Chondrocyte (in vitro differentiated cells): ENCODE measurements around the gene PSMA7. TPM values are rescaled to one million over a fixed set of nuclear protein-coding genes. Genes with fewer than 3 reads are reported as not detected.

Source experiments
- DNase-seq: peaks from one replicate; pipeline ENCODE4 v3.0.0; 2021; ENCODE audit warnings: mixed read lengths, low spot score
- H3K27ac Mint-ChIP-seq: one replicate; pipeline ENCODE4 v1.8.0; 2021; ENCODE audit warnings: mild to moderate bottlenecking, moderate library complexity, mixed read lengths; ENCODE audit not compliant: unreplicated experiment
- H3K27me3 Mint-ChIP-seq: 2 replicates; pipeline ENCODE4 v1.8.0; 2021; ENCODE audit warnings: low read depth, mixed read lengths
- H3K36me3 Mint-ChIP-seq: 2 replicates; pipeline ENCODE4 v1.8.0; 2021; ENCODE audit warnings: low read depth, mixed read lengths
- H3K4me1 Mint-ChIP-seq: 2 replicates; pipeline ENCODE4 v1.8.0; 2021; ENCODE audit warnings: low read depth, mild to moderate bottlenecking, mixed read lengths
- H3K4me3 Mint-ChIP-seq: one replicate; pipeline ENCODE4 v1.8.0; 2021; ENCODE audit warnings: mild to moderate bottlenecking, moderate library complexity, mixed read lengths; ENCODE audit not compliant: unreplicated experiment
- H3K9me3 Mint-ChIP-seq: 2 replicates; pipeline ENCODE4 v1.8.0; 2021; ENCODE audit warnings: low read depth, mixed read lengths
- total RNA-seq: library from RNA; stranded (reverse); gene quantifications from 3 replicates; pipeline ENCODE4 v1.2.1, GENCODE V29; 2021
- TF ChIP-seq, protein P1 (sequence below): fragments of 200-600 bp; sonication (generic); IDR thresholded peaks from 2 replicates; pipeline ENCODE4 v1.5.0; 2021; ENCODE audit warnings: antibody characterized with exemption, mild to moderate bottlenecking, moderate library complexity

Gene PSMA7
- total RNA-seq, 1 donor from 2014 or later, result 226 TPM

DNA sequence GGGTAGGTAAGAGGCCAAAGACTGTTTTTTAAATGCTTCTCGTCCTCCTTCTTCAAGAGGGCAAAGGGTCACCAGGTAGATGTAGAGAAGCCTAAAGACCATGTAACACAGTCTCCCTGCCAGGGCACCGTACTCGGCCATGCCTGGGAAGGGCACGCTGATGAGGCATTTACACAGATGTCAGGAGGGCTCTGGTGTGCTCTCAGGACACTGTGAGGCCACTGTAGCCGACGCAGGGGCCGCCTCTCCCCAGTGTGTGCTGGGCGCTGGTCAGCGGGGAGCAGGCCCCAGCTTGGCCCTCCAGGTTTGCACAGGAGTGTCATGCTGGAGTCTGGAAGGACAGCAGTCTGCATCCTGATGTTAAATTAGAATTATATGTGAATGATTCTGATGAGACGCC is 32.5 kb upstream of the PSMA7 start:
- TF ChIP-seq, protein P1, sequence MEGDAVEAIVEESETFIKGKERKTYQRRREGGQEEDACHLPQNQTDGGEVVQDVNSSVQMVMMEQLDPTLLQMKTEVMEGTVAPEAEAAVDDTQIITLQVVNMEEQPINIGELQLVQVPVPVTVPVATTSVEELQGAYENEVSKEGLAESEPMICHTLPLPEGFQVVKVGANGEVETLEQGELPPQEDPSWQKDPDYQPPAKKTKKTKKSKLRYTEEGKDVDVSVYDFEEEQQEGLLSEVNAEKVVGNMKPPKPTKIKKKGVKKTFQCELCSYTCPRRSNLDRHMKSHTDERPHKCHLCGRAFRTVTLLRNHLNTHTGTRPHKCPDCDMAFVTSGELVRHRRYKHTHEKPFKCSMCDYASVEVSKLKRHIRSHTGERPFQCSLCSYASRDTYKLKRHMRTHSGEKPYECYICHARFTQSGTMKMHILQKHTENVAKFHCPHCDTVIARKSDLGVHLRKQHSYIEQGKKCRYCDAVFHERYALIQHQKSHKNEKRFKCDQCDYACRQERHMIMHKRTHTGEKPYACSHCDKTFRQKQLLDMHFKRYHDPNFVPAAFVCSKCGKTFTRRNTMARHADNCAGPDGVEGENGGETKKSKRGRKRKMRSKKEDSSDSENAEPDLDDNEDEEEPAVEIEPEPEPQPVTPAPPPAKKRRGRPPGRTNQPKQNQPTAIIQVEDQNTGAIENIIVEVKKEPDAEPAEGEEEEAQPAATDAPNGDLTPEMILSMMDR, result no peak
- Mint-ChIP-seq H3K36me3 (peaks cover 11% of the 10 kb centered on the region), H3K4me1 (no peaks in the 10 kb centered on the region), H3K4me3 (no peak overlapping the region), H3K9me3 (no peaks in the 10 kb centered on the region), H3K27me3 (no peaks in the 10 kb centered on the region), H3K27ac (no peak overlapping the region)
- DNase-seq, result peak; percentile 43

DNA sequence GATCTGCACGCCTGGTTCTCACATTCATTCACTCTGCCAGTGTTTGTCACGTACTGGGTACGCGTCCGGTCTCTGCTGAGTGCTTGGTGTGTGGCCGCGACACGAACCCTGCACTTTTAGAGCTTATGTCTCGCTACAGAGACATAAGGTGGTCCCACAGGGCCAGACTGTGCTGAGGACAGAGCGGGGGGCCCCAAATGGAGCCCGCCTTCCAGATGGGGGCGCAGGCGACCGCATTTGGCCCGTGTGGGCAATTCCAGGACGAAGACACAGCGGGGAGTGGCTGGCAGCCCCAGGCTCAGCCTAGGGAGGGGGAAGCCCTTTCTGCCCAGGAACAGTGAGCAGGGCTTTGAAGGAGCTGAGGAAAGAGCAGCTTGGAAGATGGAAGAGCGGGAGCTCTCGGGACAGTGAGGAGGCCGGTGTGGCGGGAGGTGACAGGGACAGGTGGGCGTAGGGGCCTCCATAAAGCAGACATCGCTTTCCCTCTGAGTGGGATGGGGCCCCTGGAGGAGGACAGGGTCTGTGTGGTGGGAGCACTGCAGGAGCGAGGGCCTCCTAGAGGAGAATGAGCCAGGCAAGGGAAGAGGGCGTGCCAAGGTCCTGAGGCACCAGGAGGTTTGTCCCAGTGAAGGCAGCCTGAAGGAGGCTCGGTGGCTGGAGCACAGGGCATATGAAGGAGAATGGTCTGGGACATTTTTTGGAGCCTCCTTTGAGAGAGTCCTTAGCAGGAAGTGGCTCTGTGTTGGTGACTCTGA is 31.9 kb upstream of the PSMA7 start:
- H3K27me3 Mint-ChIP-seq, result no peaks in the 10 kb centered on the region
- peaks cover 11% of the 10 kb centered on the region for H3K36me3 Mint-ChIP-seq
- no peak overlapping the region for H3K4me3 Mint-ChIP-seq
- no peaks in the 10 kb centered on the region for H3K4me1 Mint-ChIP-seq
- peak; percentile 75 for DNase-seq
- TF ChIP-seq, protein P1, result no peak
- no peaks in the 10 kb centered on the region for H3K9me3 Mint-ChIP-seq
- H3K27ac Mint-ChIP-seq, result no peak overlapping the region

DNA sequence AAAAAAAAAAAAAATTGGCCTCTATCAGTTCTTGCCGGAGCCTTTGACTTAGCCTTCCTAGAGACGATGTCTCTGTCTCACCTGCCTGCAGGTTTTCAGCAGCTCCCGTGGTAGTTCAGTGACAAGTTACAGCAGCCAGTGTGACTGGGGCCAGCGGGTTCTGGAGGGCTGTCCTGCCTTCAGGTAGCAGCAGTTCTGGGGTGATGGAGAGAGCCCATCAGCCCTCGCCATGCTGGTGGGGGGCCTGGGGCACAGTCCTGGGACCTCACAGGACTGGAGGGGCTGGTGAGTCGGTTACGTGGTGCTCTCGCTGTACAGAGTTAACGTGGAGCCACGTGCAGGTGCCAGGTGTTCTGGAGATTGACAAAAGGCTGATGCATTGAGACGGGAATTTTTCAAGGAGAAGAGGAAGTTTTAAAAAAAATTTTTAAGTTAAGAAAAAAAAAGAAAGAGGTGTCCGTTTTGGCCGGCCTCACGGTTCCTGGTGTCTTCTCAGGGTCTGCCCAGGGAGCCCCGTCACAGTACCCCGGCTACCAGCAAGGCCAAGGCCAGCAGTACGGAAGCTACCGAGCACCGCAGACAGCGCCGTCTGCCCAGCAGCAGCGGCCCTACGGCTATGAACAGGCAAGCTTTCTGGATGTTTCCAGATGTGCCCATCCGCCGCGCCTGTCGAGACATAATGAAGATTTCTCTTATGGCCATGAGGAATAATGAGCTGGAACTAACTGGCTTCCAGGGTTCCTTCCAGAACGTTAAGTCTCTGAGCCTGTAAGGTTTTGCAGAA is 31.0 kb upstream of the PSMA7 start:
- peak; percentile 84 for DNase-seq
- no peak overlapping the region for H3K27ac Mint-ChIP-seq
- no peak overlapping the region for H3K4me3 Mint-ChIP-seq
- peaks cover 11% of the 10 kb centered on the region for H3K36me3 Mint-ChIP-seq
- H3K9me3 Mint-ChIP-seq, result no peaks in the 10 kb centered on the region
- no peaks in the 10 kb centered on the region for H3K27me3 Mint-ChIP-seq
- TF ChIP-seq, protein P1, result no peak
- H3K4me1 Mint-ChIP-seq, result no peaks in the 10 kb centered on the region

DNA sequence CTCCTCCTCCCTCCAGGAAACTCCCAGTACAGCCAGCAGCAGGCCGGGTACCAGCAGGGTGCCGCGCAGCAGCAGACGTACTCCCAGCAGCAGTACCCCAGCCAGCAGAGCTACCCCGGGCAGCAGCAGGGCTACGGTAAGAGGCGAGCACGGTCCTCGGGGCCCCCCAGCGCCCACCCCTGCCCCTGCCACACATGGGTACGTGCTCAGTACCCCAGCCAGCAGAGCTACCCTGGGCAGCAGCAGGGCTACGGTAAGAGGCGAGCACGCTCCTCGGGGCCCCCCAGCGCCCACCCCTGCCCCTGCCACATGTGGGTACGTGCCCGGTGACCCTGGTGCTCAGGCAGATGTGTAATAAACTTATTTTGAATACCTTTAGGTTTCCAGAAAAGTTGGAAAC is 29.5 kb upstream of the PSMA7 start:
- TF ChIP-seq, protein P1, result no peak
- Mint-ChIP-seq H3K27ac (no peak overlapping the region), H3K27me3 (no peaks in the 10 kb centered on the region), H3K4me1 (no peaks in the 10 kb centered on the region), H3K36me3 (peaks cover 14% of the 10 kb centered on the region), H3K9me3 (no peaks in the 10 kb centered on the region), H3K4me3 (no peak overlapping the region)
- peak; percentile 59 for DNase-seq

DNA sequence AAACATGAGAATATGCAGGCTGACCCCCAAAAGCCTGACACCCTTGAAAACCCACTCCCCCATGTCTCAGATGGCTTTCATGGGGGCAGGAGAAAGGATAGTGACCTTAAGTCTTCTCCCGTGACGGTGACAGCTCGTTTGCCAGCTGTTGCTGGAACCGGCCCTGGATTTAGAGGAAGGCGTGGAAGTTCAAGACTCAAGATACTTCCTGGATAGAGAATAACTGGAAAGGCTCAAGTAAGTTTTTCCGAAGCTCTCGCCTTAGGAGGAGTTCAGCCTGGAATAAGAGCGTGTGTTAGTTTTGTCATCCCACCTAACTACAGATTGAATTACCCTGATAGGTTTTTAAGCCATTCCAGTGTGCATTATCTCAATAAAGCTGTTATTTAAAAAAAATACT is 28.1 kb upstream of the PSMA7 start:
- no peak overlapping the region for H3K4me3 Mint-ChIP-seq
- H3K27ac Mint-ChIP-seq, result no peak overlapping the region
- no peaks in the 10 kb centered on the region for H3K27me3 Mint-ChIP-seq
- H3K4me1 Mint-ChIP-seq, result no peaks in the 10 kb centered on the region
- TF ChIP-seq, protein P1, result no peak
- peak; percentile 39 for DNase-seq
- no peaks in the 10 kb centered on the region for H3K9me3 Mint-ChIP-seq
- H3K36me3 Mint-ChIP-seq, result peaks cover 16% of the 10 kb centered on the region
